Uterus (tissue), 2 donors: ENCODE measurements around the gene VAPA.

Experiments
- POLR2A ChIP-seq, 2 donors: fragments of 450-650 bp; IDR thresholded peaks; one replicate each; pipeline ENCODE4 v1.6.1; 2016; ENCODE audit warnings: antibody characterized with exemption in 2 of 2, mild to moderate bottlenecking in 1 of 2, moderate library complexity in 1 of 2
- TF ChIP-seq, protein P1 (sequence below), 4 experiments: fragments of 200-600 bp in 2 of 4; fragments of 450-650 bp in 2 of 4; sonication (generic) in 2 of 4; IDR thresholded peaks; one replicate each; pipeline ENCODE4 v1.5.1; 2016 to 2019; ENCODE audit warnings: antibody characterized with exemption in 4 of 4, mild to moderate bottlenecking in 2 of 4, moderate library complexity in 1 of 4

DNA sequence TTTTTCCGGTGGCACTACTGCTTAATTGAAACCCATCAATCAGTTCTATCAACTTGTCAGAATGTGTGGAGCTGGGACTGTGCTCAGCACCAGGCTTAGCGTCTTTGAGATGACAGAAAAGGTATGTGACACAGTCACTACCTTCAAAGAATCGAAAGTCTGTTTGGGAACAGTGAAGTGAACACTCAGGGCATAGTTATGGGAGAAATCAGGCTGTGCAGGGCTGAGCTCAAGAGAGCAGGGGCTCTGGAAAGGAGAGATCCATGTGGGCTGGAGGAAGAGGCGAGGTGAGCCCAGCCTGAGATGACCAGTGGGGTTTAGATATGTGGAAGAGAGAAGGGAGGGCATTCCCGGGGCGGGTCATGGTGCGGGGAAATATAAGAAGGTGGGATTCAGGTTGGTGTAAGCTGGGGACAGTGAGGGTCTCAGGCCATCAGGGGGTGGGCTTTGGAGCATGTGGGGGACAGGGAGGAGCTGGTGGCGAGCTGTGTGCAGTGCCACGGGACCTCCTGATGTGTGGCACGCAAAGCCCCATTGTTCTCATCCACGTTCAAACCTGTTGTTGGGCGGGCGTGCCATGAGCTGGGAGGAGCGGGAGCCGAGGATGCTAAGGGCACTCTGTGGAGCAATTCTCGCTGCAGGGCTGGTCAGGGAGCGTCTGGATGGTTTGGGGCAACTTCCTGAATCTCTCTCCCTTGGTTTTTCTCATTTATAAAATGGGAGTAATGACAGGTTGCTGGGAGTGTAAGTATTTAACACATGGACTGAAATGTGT is 72.5 kb downstream of the VAPA start:
- TF ChIP-seq, protein P1, sequence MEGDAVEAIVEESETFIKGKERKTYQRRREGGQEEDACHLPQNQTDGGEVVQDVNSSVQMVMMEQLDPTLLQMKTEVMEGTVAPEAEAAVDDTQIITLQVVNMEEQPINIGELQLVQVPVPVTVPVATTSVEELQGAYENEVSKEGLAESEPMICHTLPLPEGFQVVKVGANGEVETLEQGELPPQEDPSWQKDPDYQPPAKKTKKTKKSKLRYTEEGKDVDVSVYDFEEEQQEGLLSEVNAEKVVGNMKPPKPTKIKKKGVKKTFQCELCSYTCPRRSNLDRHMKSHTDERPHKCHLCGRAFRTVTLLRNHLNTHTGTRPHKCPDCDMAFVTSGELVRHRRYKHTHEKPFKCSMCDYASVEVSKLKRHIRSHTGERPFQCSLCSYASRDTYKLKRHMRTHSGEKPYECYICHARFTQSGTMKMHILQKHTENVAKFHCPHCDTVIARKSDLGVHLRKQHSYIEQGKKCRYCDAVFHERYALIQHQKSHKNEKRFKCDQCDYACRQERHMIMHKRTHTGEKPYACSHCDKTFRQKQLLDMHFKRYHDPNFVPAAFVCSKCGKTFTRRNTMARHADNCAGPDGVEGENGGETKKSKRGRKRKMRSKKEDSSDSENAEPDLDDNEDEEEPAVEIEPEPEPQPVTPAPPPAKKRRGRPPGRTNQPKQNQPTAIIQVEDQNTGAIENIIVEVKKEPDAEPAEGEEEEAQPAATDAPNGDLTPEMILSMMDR (IDR thresholded peaks at IDR 0.05) = no peak
- TF ChIP-seq POLR2A (IDR thresholded peaks at IDR 0.05) = no peak
